Suprapubic skin (tissue), 3 donors: ENCODE results near the gene BMP8B.

Experiments used
- CTCF ChIP-seq, 2 donors: fragments of 200-600 bp in 1 of 2; fragments of 450-650 bp in 1 of 2; sonication (generic) in 1 of 2; IDR thresholded peaks; one replicate each; pipeline ENCODE4 v1.5.1; 2016 to 2019; ENCODE audit warnings: antibody characterized with exemption in 2 of 2, mild to moderate bottlenecking in 1 of 2, moderate library complexity in 1 of 2
- POLR2AphosphoS5 ChIP-seq, 3 donors: sonication (generic); formaldehyde crosslinking; IDR thresholded peaks; one replicate each; pipeline ENCODE4 v1.6.1; 2017; ENCODE audit warnings: antibody characterized with exemption in 3 of 3

GRCh38 chr1:39787468-39787867, 1.2 kb downstream of the BMP8B start:
- TF ChIP-seq CTCF (IDR thresholded peaks at IDR 0.05): no peak
- TF ChIP-seq POLR2AphosphoS5 (IDR thresholded peaks at IDR 0.05): no peak
